GM19397 (cell line): Measurements from ENCODE around the gene BAAT.
"Not testable (repeated sequence)": the region's sequence is repeated elsewhere in the genome, so short reads cannot be mapped to it uniquely, and the experiment has no call there.

Source experiments
- ATAC-seq: cut with Tn5 transposase; IDR thresholded peaks from one replicate; pipeline ENCODE4 v1.9.1; 2021; ENCODE audit warnings: mild to moderate bottlenecking, moderate library complexity; ENCODE audit not compliant: unreplicated experiment

Gene BAAT

DNA sequence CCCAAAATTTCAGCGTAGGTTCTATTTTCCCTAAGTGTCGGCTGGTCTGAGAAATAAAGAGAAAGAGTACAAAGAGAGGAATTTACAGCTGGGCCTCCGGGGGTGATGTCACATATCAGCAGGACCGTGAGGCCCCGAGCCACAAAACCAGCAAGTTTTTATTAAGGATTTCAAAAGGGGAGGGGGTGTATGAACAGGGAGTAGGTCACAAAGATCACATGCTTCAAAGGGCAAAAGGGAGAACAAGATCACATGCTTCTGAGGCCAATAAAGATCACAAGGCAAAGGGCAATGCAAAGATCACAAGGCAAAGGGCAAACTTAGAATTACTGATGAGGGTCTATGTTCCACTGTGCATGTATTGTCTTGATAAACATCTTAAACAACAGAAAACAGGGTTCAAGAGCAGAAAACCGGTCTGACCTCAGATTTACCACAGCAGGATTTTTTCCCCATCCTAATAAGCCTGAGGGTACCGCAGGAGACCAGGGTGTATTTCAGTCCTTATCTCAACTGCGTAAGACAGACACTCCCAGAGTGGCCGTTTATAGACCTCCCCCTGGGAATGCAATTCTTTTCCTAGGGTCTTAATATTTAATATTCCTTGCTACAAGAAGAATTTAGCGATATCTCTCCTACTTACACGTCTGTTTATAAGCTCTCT, at the start of gene BAAT:
Gene BAAT, minus strand, starts transcription at position 134 of the 664 bp plus-strand sequence. CDS start 13,602 bp downstream, outside the sequence.
- not testable (repeated sequence) for ATAC-seq

DNA sequence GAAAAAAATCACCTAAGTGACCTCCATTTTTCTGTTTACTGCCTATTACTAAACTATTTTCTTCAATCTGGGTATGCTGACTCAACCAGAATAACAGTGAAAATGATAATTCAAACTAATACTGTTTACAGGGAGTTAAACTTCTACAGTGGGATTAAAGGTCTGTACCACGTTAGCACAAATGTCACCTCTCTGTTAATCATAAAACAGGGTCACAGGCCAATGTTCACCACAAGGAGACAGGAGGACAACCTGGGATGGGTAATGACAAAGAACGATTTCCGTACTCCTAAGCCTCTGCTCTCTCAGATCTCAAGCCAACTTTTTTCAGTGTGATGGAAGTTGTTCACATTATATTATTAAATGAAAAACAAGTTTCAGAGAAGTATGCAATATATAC, 48.4 kb upstream of the BAAT start:
- ATAC-seq = no peak

DNA sequence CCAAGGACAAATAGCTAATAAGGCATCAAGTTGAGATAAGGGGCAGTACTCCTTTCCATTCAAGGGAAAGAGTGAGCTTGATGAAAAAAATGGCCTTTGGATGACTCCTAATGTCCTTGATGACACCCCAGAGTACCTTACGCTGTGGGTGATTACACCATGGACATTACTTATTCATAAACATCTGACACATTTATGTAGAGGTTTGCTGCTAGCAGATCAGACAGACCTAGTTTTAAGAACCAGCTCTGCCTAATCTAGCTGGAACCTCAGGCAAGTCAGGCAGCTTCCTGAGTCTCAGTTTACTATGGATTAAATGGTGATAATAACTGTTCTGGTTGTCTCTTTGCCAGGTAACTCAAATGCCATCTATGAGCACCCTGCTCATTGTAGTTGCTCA, 47.9 kb upstream of the BAAT start:
- no peak for ATAC-seq

DNA sequence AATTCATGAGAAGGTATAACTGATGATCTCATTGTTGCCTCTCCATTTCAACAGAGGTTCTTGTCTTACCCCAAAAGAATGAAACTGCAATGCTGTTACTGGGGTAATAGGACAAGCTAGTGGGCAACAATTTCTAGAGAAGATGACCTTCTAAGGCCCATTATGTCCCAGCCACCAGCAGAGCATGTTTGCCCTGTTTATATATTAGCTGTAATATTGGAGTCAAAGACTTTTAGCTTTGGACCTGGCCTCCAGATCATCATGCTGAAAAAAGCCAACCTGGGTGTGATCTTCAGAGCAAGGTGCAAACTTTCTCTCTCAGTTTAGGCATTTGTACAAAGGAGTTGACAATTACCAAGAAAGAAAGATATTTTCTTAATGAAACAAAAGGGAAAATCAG, 47.4 kb upstream of the BAAT start:
- no peak for ATAC-seq

DNA sequence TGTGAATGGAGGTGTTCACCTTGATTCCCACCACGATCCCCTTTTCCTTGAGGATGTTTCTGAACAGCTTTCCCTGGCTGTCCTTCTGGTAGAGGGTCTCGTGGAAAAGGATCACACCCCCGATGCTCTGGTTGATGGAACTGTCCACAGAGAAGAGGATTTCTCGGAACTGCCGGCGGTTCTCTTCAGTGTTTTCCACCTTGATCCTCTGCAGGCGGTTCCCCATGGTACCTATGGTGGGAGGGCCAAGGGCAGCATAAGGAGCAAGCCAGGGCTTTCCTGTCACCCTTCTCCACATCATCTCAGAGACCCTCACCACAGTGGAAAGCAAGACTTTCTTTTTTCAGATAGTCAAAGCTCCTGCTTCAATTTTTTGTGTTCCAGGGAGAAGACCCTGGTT, 44.9 kb upstream of the BAAT start:
- ATAC-seq = no peak

DNA sequence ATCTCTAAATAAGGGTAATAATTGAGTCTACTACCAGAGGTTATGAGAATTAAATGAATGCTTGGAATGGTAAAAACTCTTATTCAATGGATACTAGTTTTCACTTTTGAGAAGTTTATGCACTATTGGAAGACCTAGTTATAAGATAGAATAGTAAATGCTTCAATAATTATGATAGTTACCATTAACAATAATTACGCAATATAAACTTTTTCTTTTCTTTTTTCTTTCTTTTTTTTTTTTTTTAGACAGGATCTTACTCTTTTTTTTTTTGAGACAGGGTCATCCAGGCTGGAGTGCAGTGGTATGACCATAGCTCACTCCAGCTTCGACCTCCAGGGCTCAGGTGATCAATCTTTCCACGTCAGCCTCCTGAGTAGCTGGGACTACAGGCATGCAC, 44.1 kb upstream of the BAAT start:
- ATAC-seq = no peak

DNA sequence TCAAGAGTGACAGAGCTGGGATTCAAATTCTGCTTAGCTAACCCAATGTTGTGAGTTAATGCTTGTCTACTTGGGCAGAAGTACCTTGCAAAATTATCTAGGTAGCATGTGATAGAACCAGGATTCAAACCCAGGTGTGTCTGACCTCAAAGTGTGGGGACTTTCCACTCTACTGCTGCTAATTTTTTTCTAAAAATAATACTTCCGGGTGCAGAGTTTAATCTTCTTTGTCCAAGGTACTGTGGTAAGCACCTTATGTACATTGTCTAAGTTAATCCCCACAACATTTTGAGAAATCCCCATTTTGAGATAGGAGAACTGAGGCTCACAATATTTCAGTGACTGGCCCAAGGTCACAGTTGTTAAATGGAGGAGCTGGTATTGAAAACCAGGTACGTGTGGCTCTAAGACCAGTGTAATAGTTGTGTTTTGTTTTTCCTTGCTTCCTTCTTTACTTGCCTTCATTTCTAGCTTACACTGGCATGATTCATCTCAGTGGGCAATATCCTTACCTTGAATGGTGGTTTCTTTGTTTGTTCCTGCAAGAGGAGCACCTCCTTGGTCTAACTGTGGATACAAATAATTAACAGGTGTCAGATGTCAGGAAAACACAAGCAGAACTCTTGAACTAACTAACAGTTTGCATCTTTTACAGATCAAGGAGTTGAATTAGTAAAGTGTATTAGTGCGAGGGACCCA, 43.3 kb upstream of the BAAT start:
- ATAC-seq = peak; percentile 76

DNA sequence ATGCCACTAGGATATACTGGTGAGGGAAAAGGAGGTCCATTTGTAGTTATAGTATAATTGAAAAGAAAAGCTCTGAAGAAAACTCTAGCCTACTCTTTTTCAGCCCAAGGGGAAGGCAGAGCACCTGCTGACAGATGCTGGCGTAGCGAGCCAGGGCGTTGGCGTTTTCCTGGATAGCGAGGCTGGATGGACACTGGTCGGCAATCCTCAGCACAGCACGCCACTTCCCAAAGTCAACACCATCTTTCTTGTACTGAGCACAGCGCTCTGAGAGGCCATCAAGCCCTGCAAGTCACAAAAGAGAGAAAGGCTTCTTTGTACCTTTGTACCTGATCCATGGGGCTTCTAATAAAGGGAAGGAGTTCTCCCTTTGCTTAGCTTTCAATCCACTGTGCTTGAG, 42.6 kb upstream of the BAAT start:
- ATAC-seq = no peak

DNA sequence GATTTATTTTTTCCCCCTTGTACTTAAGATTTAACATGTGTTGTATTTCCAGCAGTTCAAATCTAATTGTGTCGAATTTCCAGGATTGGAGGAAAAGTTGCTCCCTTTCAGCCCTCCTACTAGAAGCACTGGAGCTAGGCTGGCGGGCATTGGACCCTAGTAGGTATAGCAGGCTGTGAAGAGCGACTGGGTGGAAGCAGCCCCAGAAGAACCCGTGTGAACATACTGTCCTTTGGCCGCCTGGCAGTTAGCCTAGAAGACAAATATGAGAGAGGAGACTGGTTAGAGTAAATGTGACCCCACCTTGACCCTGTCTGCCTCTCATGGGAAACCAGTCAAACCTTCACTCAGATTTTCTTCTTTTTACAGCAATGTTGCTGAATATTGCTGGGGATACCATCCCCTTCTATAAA, 36.9 kb upstream of the BAAT start:
- no peak for ATAC-seq

DNA sequence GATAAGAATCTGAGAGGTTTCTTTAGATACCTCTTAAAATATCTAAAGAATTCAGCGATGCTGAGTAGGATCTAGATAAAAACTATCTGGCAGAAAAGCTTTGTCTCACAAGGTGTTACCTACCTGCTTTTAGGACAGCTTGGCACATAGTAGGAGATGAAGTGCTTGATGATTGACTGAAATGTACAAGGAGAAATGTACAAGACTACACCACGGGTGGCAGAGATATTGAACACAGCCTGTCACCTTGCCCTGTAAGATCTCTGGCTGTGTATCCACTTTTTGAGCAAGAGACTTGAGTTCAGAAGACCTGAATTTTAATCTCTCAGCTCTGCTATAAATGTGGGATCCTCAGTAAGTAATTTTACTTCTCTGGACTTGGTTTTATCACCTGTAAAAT, 35.1 kb upstream of the BAAT start:
- ATAC-seq = no peak

DNA sequence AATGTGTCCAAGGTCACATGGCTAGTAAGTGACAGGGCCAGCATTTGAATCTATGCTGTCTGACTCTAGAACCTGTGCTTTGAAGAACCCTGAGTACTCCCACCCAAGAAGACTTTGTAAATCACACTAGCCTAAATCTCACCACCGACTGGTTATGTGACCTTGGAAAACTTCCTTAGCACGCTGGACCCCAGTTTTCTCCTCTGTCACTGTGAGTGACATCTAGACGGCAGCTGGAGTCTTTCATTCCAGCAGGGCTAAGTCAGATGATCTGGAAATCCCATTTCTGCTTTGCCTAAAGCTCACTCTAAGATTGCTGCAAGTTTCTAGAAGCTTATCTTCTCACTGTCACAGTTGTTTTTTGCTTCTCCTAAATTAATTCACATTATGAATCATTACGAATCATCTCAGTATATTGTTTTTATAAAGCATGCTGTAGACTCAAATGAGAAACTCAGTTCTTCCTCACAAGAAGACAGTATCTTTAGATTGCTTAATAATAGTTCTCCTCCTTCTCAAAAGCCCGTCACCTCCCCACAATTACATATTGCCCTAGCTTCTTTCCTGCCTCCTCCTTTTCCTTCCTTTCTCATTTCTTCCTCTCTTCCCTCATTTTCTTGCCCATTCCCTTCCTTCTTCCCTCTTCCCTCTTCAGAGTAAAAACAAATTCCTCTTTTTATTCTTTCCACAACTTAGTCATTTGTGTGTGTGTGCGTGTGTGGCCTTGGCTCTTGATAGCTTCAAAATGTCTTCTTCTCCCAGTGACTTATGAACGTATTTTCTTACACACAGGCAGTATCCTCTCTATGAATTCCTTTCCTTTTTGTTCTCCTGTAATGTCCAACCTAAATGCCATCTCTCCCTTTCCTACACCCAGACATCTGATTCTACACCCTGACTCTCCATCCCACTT, 34.0 kb upstream of the BAAT start:
- ATAC-seq = no peak

DNA sequence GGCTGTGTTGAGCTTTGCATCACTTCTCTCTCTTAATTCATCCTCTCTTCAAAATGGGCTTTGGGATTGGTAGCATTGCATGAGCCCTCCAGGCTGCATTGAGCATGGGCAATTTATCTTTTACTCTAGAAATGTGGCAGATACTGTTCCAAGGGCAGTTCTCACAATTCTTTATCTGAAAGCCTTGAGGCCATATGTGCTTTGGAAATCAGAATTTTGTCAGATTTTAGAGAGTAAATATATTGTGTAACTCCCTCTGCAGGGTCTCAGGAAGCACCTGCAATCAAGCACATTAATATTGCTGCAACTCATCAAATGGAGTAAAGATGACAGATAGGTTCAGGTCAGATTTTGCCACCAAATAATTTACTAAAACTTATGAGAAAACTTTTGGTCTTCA, 33.2 kb upstream of the BAAT start:
- ATAC-seq = no peak

DNA sequence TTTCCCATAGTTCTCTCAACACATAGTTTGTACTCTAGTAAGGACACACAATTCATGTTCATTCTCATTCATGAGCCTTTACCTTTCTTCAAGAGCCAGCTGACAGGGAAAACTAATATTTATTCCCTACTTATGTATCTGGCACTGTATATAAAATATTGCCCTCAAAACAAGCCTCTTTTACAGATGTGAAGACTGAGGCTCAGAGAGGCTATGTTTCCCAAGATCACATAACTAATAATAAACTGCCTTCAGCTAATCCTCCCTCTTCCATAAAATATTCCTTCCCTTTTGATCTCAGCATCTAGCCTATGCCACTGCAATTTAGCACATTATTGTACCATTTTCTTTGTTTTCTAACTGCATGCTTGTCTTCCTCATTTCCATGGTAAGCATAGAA, 32.6 kb upstream of the BAAT start:
- no peak for ATAC-seq

DNA sequence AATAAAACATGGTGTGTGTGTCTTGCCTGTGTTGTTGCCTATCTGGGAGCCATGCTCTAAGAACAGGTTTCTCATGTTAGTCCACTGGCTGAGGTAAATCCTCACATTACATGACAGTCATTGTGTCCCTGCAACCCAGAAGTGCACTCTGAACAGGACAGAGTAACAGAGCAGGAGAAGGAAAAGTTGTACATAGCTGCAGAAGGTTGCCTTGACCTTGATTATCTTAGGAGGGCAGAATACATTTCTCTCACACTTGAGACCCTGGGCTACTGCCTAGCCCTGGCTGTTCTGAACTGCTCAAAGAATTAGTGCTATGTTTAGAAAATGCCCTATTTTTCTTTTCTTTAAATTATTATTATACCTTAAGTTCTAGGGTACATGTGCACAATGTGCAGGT, 30.8 kb upstream of the BAAT start:
- ATAC-seq = no peak

DNA sequence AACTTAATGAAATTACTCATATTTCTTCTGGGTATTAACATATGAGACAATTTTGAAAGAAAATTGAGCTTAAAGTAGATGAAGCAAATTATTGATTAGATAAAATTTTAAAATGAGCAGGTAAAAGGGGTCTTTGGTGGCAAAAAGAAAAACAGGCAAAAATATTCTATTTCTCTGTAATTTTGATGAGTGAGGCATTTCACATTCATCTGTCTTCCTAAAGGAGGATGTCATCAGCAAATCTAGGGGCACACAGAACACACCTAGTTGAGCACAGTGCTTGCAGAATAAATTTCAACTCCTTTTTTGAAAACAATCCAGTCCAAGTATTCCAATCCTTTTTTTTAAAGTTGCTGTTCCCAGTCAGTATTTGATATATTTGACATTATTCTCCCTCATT, 30.0 kb upstream of the BAAT start:
- ATAC-seq = no peak

DNA sequence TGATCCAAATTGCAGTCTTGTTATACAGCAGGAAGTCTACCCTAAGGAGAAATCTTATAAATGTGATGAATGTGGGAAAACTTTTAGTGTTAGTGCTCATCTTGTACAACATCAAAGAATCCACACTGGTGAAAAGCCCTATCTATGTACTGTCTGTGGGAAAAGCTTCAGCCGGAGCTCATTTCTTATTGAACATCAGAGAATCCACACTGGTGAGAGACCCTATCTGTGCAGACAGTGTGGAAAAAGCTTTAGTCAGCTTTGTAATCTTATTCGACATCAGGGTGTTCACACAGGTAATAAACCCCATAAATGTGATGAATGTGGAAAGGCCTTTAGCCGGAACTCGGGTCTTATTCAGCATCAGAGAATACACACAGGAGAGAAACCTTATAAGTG, 24.3 kb upstream of the BAAT start:
- no peak for ATAC-seq

DNA sequence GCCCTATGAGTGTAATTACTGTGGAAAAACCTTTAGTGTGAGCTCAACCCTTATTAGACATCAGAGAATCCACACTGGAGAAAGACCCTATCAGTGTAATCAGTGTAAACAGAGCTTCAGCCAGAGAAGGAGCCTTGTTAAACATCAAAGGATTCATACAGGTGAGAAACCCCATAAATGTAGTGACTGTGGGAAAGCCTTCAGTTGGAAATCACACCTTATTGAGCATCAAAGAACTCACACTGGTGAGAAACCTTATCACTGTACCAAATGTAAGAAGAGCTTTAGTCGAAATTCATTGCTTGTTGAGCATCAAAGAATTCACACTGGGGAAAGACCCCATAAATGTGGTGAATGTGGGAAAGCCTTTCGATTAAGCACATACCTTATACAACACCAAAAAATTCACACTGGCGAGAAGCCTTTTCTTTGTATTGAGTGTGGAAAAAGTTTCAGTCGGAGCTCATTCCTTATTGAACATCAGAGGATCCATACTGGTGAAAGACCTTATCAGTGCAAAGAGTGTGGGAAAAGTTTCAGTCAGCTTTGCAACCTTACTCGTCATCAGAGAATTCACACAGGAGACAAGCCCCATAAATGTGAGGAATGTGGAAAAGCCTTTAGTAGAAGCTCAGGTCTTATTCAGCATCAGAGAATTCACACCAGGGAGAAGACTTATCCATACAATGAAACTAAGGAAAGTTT, 23.7 kb upstream of the BAAT start:
- no peak for ATAC-seq

DNA sequence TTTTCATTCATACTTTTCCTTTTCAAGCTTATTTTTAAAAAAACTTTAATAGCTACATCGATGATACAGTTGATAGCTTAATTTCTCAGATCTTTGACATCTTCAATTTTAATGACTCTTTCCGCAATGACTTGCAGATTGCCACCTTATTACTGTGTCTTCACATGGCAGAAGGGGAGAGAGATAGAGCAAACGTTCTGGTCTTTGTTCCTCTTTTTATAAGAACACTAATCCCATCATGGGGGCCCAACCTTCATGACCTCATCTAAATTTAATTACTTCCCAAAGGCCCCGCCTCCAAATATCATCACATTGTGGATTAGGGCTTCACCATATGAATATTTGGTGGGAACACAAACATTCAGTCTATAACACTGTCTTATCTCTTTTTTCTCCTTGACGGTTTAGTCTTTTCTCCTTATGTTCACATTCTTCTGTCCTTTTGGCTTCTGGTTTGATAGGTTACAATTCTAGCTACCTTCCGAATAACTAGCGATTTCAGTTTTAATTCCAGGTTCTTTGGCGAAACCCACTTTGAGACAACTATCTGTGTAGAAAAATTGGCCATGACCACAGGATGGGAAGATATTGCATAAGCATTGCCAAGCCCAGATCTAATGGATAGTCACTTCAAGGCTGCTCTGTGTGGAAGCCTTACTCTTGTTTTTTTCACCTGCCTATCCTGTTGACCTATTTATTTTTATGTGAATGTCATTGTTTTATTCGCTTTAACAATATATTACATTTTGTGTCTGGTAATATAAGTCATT, 18.9 kb upstream of the BAAT start:
- no peak for ATAC-seq

DNA sequence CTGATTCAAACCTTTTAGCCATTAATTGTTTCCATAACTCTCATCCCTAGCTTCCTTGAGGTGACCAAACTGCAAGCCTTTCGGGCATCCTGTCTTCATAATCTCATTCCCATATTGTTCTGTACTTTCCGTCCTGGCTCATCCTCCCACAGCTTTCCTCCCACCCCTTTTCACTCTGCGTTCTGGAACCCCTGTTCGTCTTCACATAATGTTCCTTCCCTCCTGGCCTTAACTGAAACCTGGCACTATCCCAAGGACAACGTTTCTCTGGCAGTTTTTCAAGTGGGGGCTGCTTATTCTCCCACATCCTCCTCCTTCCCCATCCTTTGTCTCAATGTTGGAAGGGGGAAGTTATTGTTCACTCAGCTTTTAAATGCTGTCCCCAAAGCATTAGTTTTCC, 15.3 kb upstream of the BAAT start:
- no peak for ATAC-seq

DNA sequence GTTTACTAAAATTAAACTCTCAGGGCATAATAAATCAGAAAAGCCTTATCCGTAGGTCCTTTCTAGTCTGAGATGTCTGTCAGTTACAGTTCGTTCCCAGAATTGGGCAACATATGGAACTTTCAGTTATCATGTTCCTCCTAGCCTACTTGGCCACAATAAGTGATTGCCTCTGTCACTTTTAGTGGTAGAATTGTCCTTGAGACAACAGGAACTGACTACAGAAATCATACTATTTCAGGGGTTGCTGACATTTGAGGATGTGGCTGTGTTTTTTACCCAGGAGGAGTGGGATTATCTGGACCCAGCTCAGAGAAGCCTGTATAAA, 14.8 kb upstream of the BAAT start:
- ATAC-seq = no peak
